SKM-1 (cell line): ENCODE results near the gene COL27A1.

Experiments used
- DNase-seq: peaks from one replicate; lab custom pipeline; 2025; ENCODE audit not compliant: unreplicated experiment; lab: John Stamatoyannopoulos, UW

COL27A1 gene

DNA sequence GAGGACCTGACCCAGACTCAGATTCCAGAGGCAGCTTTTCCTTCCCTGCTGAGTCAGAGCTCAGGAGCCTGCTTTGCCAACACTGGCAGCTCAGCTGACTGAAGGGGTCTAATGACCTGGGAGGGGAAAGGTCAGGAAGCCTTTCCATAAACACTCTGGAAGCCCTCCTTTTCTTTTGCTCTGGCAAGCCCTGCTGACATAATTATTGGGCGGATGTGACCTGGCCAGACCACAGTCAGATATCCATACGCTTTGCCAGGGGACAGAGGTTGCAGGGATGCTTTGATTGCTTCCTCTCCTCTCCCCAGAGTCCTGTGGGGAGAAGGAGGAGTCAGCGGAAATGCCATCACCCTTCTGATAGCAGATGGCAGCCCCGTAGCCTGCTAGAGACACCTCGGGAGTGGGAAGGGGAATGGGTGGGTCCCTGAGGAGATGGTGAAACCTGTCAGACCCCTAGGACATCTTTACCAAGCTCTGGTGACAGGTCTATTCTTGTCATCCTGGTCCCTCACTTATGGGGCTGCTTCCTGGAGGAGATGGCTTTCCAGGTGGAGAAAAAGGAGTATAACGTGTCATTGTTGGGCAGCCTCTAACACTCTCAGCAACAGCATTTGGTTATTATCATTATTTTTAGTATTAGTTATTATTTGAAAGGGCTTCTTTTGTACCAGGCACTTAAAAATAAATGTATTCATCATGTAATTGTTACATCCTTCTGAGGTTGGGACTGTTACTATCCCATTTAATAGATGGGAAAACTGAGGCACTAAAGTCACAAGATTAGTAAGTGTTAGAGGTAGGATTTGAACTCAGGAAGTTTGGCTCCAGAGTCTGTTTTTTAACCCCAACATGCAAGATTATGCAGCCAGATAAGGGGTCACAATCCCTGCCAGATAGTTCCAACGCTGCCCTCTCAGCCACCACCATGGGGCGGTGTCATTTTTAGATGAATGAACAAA lies 11.6 kb downstream of the COL27A1 start:
- DNase-seq, result no peak

DNA sequence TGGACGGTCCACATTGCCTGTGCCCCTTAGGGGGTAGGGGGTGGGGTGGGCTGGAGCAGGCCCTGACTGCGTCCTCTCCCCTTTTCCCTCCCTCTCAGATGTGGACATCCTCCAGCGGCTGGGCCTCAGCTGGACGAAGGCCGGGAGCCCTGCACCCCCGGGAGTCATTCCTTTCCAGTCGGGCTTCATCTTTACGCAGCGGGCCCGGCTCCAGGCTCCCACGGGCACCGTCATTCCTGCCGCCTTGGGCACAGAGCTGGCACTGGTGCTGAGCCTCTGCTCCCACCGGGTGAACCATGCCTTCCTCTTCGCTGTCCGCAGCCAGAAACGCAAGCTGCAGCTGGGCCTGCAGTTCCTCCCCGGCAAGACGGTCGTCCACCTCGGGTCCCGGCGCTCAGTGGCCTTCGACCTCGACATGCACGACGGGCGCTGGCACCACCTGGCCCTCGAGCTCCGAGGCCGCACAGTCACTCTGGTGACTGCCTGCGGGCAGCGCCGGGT lies 12.3 kb downstream of the COL27A1 start:
- no peak for DNase-seq

DNA sequence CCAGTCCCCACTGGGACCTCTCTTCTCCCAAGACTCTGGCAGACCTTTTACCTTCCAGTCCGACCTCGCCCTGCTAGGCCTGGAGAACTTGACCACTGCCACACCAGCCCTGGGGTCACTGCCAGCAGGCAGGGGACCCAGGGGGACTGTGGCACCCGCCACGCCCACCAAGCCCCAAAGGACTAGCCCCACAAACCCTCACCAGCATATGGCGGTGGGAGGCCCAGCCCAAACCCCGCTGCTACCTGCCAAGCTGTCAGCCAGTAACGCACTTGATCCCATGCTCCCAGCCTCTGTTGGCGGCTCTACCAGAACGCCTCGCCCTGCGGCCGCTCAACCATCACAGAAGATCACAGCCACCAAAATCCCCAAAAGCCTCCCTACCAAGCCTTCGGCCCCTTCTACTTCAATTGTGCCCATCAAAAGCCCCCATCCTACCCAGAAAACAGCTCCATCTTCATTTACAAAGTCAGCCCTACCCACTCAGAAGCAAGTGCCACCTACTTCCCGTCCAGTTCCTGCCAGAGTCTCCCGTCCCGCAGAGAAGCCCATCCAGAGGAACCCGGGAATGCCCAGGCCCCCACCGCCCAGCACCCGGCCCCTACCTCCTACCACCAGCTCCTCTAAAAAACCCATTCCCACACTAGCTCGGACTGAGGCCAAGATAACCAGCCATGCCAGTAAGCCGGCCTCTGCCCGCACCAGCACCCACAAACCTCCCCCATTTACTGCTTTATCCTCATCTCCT lies 13.1 kb downstream of the COL27A1 start:
- DNase-seq, result no peak

DNA sequence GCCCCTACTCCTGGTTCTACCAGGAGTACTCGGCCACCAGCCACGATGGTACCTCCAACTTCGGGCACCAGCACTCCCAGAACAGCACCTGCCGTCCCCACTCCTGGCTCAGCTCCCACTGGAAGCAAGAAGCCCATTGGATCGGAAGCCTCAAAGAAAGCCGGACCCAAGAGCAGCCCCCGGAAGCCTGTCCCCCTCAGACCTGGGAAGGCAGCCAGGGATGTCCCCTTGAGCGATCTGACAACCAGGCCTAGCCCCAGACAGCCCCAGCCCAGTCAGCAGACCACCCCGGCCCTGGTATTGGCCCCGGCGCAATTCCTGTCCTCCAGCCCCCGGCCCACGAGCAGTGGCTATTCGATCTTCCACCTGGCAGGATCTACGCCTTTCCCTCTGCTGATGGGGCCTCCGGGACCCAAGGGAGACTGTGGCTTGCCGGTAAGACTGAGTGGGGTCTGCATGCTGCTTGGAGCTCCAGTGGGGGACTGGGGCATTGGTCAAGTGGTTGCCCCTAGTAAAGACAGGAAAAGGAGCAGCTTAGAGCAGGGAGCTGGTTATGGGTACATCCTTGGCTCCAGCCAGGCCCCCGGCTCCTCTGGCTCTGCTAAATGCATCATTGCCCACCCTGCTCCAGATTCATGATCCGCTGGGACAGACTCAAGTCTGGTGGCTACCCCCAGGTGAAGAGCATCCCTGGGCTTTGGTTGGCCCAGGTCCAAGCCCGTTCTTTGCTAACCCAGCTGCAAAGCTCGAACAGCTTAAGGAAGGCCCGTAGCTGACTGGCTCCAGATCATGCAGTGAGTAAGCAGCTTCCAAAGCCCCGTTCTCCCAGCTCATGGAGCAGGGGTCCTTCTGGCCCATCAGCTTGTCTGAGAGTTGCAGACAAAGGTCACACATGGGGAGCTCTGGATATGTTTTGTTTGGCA lies 14.0 kb downstream of the COL27A1 start:
- no peak for DNase-seq

DNA sequence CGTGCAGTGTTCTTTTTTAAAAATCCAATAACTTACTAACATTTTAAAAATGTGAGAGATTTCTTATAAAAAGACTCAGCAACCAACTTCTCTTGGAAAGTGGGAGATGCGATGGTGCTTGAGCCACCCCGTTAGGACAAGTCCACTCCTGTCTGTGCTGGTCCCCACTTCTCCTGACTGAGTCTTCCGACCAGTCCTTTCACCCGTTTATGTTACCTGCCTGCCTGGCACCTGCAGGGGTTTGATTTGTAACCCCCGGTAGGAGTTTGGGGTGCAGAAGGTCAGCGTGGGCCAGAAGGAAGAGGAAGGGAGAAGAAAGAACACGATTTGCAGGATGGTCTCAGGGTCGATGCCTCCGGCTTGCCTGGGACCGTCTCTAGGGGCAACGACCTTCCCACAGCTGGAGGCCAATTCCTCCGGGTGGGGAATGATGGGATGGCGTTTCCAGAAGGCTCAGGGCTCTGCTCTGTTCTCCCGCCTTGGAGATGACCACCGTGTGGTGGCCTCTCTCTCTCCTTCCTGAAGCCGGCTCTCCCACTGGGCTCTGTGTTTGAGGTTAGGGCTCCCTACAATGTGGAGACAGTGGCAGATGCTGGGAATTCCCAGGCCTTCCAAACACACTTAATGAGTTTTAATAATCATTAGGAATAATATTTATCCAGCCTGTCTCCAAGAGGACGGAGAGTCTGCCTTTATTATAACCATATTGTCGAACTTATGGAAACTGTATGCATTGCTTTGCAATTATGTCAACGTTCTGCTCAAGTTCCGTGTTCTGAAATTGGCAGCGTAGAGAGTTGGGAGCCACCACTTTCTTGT lies 14.8 kb downstream of the COL27A1 start:
- no peak for DNase-seq

DNA sequence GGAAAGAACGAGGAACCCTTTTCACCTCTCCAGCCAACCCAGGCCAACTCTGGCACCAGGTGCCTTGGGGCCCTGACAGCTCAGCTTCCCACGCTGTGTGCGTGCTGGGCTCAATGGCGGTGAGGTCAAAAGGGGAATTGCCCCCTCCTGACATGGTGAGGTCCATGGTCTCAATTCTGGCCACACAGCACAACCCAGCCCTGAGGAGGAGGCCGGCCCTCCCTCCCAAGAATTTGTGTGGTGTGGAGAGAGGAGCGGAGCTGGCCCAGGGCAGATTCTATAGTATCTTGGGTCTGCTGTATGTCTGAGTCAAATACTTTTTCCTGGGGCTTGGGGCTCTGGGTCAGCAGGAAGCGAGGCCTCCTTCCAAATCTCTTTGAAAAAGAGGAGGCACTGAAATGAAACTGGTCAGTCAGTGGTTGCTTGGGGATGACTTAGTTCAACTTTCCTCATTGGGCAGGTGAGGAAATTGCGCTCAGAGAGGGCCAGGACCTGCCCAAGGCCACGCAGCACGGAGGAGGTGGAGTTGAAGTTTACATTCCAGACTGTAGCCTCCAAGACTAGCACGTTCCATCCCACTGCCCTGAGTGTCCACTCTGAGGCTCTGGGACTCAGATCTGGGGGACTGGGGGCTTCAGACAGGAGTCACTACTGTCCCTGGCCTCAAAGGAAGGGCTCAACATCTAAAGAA lies 15.6 kb downstream of the COL27A1 start:
- DNase-seq, result no peak

DNA sequence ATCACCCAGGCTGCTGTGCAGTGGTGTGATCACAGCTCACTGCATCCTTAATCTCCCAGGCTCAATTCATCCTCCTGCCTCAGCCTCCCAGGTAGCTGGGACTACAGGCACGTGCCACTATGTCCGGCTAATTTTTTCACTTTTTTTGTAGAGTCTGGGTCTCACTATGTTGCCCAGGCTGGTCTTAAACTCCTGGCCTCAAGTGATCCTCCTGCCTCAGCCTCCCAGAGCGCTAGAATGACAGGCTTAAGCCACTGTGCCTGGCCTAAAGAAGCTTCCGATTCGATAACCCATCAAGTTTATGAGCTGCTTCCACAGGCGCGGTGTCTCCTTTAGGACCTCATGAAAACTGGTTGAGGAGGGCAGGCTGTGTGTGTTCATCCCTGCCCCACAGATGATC lies 16.2 kb downstream of the COL27A1 start:
- no peak for DNase-seq

DNA sequence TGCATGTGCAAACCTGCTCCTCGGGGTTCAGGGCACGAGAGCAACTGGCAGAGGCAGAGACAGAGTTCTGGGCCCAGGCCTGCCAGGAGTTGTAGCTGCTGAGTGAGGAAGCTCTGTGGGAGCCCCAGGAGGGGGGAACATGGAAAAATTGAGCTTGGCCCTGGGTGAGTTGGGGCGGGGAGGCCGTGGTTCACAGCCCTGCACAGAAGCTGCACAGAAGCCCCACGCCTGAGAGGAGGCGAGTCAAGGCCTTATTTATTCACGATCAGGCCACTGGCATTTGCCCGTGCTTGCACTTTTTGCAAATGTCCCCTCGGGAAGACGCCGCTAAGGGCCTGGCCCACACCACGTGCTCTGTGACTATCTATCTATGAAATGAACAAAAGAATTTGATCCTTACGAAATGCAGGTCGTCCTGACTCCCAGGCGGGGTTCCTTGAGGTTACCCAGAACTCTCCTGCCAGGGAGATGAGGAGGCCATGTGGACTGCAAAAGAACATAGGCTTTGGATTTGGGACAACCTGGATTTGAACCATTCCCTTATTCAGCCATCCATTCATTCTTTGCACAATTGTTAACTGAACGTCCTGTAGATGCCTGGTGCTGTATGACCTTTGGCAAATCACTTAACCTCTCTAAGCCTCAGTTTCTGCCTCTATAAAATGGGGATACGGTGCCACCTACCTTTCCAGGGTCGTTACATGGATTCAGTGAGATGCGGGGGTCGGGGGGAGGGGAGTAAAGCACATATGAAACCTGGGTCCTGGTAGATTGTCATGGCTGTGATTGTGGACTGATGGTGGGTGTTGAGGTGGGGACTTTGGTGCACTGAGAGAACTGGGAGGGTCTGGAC lies 17.9 kb downstream of the COL27A1 start:
- DNase-seq, result no peak

DNA sequence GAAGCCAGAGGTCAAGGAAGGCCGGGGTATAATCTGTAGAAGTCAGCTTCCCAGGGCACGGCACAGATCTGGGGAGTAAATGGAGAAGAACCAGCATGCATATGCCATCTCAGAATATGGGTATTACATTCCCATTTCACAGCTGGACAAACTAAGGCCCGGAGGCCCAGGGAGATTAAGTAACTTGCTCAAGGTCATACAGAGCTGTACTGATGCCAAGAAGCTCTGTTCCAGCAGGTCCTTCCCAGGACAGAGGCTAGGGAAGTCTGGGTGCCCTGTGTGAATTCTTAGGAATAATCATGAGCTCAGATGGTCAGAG lies 19.2 kb downstream of the COL27A1 start:
- no peak for DNase-seq

DNA sequence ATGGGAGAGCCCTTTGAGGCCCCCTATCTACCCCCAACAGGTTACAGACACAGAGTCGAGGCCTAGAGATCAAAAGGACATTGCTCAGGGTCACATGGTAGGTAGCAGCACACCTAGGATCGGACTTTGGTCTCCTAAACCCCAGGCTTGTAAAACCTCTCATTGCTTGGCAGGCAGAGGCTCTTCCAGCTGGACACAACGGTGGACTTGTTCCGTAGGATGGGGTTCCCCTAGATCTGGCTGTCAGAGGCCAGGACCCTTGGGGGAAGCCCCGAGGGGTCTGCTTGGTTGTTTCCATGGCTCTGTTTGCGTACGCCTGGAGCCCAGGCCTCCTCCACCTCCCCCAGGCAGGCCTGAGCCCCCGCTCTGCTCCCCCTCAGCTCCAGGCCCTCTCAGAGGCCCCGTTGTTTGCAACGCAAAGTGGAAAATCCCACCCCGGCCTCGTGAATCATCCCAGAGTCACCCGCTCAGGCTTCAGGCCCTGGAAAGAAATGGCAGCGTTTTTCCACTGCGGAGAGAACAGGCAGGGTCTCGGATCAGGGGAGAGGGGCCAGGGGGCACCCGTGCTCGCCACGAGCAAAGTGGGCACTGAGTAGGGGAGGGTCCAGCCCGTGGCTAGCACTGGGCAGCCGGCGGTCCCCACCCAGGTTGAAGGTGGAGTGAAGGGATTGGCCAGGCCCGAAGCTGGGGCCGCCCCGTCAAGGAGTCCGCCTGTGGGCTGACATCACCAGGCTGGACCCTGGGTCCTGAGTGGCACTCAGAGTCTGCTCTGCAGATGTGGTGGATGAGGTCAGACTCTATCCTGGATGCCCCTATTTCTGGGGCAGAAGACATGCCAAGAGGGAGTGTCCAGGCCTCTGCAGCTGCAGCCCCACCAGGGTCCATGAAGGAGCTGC lies 19.8 kb downstream of the COL27A1 start:
- DNase-seq, result no peak

DNA sequence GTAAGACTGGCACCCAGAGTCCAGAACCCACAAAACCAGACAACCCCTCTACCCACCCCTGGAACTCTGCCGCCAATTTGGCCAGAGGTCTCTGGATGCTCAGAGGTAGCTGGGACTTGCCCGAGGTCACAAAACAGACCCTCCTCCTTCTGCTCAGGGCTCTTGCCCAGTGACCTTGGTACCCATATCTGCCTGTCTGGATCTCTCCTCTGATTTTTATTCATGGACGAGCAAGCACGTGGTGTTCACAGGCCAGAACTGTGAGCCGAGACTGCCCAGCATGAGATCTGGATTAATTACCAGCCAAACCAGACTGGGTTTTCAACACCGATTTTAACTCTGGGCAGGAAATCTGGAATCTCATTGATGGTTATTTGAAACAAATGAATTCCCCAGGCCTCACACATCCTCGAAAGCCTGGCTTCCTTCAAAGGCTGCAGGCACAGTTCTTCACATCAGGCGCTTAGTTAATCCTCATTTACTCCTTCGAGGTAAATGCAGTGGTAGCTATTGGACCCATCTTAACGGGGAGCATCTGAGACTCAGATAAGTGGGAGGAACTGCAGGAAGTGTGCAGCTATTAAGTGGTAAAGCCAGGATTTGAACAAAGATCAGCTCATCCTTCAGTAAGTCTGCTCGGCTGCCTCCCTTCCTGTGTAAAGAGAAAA lies 21.4 kb downstream of the COL27A1 start:
- DNase-seq, result no peak

DNA sequence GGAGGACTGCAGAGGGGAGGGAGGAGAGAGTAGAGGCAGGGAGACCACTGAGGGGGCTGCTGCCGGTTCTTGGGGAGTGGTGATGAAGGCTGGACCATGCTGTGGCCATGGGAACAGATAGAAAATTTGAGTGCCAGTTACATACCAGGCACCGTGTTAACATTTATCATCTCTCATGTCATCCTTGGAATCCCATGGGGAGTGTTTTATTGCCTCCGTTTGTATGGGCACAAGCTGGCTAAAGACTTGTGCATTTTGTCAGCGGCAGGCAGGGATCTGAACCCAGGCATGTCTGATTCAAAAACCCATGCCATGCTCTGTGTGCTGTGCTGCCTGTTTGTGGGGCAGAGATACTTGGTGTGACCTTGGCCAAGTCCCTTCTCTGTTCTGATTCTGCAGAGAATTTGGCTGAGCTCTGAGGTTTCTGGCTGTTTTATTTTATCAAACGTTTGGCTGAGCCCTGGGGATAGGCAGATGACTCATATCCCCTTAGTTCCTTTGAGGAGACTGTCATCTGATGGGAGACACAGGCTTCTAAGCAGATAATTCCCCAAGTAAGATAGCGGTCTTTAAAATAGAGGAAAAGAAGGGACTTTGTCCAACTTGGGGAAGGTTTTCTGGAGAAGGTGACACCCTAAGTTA lies 22.2 kb downstream of the COL27A1 start:
- DNase-seq, result no peak

DNA sequence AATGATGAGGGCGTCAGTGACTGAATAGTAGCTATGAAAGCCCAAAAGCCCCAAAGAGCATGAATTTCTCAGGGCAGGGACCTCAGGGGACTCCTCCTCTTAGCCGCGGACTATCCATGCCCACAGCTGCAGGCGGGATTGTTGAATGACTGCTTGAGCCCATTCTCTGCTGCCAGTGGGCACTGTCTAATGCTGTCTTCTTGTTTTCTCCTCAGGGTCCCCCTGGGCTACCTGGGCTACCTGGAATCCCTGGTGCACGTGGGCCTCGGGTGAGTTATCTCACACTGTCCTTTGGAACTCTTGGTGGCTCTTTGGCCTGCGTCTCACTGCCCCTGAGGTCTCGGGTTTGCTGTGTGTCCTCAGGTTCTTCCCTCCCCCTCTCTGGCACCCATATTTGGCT lies 22.7 kb downstream of the COL27A1 start:
- no peak for DNase-seq

DNA sequence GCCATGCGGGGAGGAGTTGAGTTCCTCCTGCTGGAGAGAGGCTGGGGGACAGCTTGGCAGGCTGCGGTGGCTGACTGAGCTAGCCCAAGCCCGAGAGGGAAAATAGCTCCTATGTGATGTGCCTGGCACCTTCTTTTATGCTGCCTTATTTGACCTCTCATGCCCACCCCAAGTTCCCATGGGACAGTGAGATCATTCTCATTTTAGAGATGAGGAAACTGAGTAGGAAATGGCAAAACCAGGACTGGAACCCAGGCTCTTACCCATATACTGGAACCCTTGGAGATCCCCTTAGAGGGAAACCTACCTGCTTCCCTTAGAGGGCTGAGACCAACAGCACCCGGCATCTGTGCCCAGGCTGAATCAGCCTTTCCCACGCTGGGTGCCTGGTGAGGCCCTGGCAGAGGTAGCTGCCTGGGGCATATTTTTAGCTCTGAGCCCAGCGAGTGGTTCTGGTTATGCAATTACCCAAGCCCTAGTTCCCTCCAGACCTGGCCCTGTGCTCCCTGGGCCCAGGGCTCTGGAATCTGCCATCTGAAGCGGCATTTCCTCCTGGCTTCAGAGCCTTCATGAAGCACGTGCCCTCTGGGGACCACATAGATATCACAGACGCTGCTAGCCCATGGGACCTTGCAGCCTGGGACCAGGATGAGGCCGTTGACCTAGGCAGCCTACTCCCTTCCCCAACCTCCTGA lies 23.6 kb downstream of the COL27A1 start:
- DNase-seq, result no peak

DNA sequence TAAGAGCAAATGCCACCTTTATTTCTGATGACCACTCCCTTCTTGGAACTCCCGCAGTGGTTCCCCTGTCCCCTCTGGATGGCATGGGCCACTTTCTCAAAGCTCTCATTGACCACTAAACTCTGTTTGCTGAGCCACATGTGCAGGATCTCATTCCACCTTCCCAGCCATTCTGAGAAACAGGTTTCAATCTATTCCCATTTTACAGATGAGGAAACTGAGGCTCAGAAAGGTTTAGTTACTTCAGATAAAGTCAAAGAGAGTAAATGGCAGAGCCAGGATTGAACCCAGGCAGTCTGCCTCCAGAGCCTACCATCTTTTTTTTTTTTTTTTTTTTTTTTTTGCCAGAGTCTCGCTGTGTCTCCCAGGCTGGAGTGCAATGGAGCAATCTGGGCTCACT lies 24.2 kb downstream of the COL27A1 start:
- DNase-seq, result no peak
